HG02981 (cell line): ENCODE results near the gene ZRANB3.

ENCODE experiments used
- ATAC-seq: cut with Tn5 transposase; IDR thresholded peaks from one replicate; pipeline ENCODE4 v1.9.1; 2021; ENCODE audit warnings: mild to moderate bottlenecking, moderate library complexity; ENCODE audit not compliant: unreplicated experiment

The ZRANB3 gene

GRCh38 chr2:135255208-135255607 is 275.8 kb downstream of the ZRANB3 start:
- no peak for ATAC-seq

DNA sequence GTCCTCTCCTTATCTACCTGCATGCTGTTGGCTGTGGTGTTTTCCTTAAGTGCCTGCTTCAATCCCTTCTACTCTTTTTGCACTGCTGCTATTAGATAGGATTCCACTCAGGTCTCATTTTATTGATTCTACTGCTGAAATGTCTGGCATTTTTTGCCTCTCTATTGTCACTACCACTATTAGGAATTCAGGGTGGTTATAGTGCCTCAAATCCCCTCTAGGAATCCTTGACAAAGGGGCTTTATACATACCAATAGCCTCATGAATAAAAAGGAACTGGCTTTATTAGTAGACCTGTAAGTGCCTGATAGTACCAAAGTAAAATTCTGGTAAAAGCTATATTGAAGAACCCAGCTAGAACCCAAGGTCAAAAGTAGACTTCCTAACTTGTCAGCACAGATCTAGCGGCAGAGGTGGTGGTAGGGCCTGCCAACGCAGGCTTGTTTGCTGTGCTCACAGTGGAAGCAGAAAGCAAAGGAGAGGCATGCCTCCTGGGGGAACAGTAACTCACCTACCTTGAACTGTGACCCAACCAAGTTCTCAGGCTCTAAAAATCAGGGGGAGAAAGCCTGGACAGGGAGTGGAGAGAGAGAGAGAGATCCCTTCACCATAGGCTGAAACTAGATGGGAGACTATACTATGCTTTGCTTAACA is 278.1 kb downstream of the ZRANB3 start:
- no peak for ATAC-seq

GRCh38 chr2:135248611-135249010 is 282.4 kb downstream of the ZRANB3 start:
- ATAC-seq: no peak

GRCh38 chr2:135246711-135247270 is 284.2 kb downstream of the ZRANB3 start:
- no peak for ATAC-seq

- ATAC-seq: no peak
Observed at GRCh38 chr2:135245071-135245470, 285.9 kb downstream of the ZRANB3 start.

DNA sequence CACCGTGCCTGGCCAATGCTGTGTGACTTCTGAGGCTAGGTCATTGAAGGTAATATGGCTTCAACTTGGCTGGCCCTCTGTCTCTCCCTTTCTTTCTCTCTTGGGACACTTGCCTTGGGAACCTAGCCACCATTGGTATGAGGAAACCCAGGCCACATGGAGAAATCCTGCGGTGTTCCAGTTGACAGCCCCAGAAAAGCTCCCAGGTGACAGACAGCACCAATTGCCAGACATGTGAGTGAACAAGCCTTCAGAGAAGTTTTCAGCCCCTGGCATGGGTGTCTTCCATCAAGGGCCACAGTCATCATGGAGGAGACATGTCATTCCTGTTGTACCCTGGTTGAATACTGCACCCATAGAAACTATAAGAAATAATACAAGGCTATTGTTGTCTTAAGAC is 292.4 kb downstream of the ZRANB3 start:
- no peak for ATAC-seq

DNA sequence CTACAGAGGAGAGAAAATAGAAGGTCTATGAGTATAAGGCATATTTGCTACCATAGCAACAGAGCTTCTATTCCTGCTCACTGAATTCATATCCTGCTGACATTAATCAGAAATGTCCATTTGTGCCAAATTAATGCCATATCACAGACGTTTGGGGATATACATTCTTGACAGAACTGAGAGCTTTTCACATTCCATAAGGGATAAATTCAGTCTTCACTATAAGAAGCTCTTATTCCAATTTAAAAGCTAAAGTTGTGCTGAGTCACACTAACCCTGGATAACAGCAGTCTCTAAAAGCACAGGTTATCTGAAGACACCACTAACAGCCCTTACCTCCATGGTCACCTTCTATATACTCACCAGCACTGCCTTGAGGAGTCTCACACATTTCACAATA is 300.9 kb downstream of the ZRANB3 start:
- no peak for ATAC-seq

DNA sequence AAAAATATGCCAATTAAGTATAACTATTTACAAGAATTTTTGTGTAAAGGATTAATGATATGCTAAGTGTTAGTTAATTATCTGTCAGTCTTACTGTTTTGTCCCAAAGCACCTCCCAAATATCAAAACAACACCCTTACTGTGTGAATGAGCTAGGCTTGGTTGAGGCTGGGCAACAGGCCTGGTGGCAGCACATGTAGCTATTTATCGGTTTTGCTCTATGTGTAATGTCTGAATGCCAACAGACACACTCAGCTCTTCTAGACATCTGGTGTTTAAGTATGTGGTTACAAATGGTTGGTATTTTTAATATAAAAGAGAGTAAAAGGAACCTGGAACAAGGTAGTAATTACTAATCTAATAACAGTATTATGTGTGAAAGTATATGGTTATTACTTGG is 303.6 kb downstream of the ZRANB3 start:
- ATAC-seq: no peak

- ATAC-seq: no peak
Observed at GRCh38 chr2:135226961-135227360, 304.1 kb downstream of the ZRANB3 start.

GRCh38 chr2:135225781-135226180 is 305.2 kb downstream of the ZRANB3 start:
- ATAC-seq: no peak

DNA sequence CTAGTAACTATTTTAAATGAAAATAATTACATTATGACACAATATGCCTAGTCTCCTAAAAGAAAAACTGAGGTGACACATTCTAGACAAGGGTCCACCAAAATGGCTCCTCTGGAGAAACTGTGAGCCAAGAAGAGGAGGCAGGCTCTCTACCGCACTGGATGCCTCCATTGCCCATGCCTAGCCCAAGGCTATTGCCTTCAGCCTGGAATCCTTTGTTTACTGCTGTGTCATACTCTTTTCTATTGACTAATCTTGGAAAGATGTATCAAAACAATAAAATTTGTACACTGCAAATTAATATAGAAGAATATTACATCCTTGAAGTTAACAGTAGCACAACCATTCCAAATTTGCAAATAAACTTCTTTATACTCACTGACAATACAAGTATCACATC is 311.8 kb downstream of the ZRANB3 start:
- ATAC-seq: no peak

DNA sequence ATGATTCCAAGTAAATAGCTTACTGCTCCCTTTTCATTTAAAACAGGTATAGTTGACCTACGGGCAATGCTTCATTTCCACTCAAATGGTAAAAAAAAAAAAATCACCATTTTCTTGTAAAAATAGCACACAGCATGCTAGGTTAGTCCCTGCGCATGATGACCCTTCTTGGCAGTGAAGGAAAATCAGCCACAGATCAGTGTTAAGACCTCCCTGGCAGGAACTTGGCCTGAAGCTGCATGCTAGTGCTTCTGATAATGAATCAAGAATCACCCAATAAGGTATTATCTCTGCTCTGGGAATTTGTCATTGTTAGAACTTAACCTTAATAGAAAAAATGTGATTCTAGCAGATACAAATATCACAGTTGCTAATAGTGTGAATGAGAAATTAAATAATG is 312.6 kb downstream of the ZRANB3 start:
- no peak for ATAC-seq

DNA sequence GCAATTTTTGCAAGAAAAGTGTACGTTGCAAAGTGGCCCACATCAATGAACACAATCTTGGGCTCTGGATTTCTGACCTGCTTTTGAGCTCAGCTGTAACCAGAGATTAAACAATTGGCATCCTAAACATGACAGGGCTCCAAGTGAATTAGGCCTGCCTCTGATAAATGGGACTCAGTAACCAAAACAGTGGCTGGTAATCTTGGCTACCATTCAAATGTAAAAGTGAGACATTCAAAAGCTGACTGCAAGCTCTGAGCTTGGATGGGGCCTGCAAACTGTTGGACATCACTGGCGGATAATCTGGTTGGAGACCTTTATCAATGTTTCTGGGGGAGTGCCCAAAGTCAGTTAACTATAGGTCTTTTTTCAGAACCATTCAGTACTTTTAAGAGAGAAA is 318.3 kb downstream of the ZRANB3 start:
- no peak for ATAC-seq

GRCh38 chr2:135208016-135208415 is 323.0 kb downstream of the ZRANB3 start:
- ATAC-seq: no peak

DNA sequence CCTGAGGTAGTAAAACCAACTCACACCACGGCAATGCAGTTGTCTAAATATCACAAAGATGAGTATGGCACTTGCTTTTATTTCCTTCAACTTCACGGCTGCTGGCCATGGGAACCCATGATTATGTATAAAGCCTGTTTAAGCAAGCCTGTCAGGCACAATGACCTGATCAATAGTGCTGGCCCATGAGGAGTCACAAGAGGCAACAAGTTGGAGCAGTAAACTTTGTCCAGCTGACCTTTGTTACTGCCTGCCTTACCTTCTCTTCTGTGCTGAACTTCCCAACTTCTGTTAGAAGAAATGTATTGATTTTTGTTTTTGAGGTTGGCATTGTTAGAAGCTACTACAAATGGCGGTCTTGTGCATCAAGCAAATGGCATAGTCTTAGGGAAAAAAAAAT is 327.1 kb downstream of the ZRANB3 start:
- ATAC-seq: no peak

DNA sequence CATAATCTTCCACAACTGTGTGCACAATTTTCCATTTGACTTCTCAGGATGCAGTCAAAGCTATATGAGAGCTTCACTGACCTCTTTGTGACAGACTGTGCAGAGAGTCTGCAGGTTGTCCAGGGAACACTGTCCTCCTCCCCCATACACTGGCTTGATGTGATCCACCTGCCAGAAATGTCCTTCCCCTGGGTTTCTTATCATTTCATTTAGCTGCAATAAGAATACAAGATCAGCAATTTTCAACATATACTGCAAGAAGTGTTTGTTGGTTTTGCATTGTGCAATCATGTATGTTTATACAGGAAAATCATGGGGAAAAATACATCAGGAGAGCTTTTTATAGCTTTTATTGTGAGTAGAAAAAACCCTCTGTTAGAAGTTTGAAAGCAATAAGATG is 328.3 kb downstream of the ZRANB3 start:
- ATAC-seq: no peak

- no peak for ATAC-seq
Observed at GRCh38 chr2:135198481-135198880, 332.5 kb downstream of the ZRANB3 start.

DNA sequence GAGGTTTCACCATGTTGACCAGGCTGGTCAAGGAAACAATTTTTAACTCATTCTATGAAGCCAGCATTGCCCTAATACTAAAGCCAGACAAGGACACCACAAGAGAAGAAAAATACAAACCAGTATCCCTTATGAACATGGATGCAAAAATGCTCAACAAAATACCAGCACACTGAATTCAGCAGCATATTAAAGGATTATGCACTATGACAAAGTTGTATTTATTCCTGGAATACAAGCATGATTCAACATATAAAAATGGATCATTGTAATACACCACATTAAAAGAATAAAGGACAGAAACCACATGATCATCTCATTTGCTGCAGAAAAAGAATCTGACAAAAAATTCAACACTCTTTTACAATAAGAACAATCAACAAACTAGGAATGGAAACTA is 340.2 kb downstream of the ZRANB3 start:
- ATAC-seq: no peak

DNA sequence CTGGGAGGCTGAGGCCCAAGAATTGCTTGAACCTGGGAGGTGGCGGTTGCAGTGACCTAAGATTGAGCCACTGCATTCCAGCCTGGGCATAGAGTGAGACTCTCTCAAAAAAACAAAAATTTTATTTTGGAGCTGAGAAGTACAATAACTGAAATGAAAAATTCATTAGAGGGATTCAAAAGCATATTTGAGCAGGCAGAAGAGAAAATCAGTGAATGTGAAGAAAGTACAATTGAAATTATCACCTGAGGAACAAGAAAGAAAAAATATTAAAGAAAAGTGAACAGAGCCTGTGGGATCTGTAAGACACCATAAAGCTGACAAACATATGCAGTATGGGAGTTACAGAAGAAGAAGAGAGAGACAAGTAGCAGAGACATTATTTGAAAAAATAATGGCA is 341.9 kb downstream of the ZRANB3 start:
- ATAC-seq: no peak

- no peak for ATAC-seq
Observed at GRCh38 chr2:135187270-135187669, 343.7 kb downstream of the ZRANB3 start.

- ATAC-seq: no peak
Observed at GRCh38 chr2:135186054-135186453, 345.0 kb downstream of the ZRANB3 start.

GRCh38 chr2:135183822-135184221 is 347.2 kb downstream of the ZRANB3 start:
- no peak for ATAC-seq

- ATAC-seq: no peak
Observed at GRCh38 chr2:135182601-135183000, 348.4 kb downstream of the ZRANB3 start.
